Thyroid gland (tissue), 4 donors: ENCODE results near the gene OR7A10. TPM values are rescaled to one million over a fixed set of nuclear protein-coding genes. Genes with fewer than 3 reads are reported as not detected.

Experiments used
- DNase-seq, 2 donors: peaks; one replicate each; pipeline ENCODE4 v3.0.0-alpha.2; 2019
- H3K27ac ChIP-seq, 3 donors: fragments of 200-600 bp; sonication (generic); 1 replicate in 2 of 3; 2 replicates in 1 of 3; pipeline ENCODE4 v1.5.1; 2016 to 2019; ENCODE audit warnings: mild to moderate bottlenecking in 1 of 3, moderate library complexity in 1 of 3
- H3K27me3 ChIP-seq: fragments of 200-600 bp; sonication (generic); one replicate; pipeline ENCODE4 v1.5.1; 2019
- H3K36me3 ChIP-seq, 2 donors: fragments of 200-600 bp; sonication (generic); one replicate each; pipeline ENCODE4 v1.5.1; 2016 to 2019
- H3K4me1 ChIP-seq, 2 donors: fragments of 200-600 bp; sonication (generic); one replicate each; pipeline ENCODE4 v1.5.1; 2017 to 2019
- H3K4me3 ChIP-seq, 3 donors: fragments of 200-600 bp; sonication (generic); replicated peaks in 1 of 3; 1 replicate in 2 of 3; 2 replicates in 1 of 3; pipeline ENCODE4 v1.5.1; 2016; ENCODE audit warnings: mild to moderate bottlenecking in 1 of 3
- H3K9me3 ChIP-seq: fragments of 200-600 bp; sonication (generic); one replicate; pipeline ENCODE4 v1.5.1; 2017
- CTCF ChIP-seq, 6 experiments: fragments of 200-600 bp in 3 of 6; fragments of 450-650 bp in 3 of 6; sonication (generic) in 3 of 6; IDR thresholded peaks; one replicate each; pipeline ENCODE4 v1.5.1; 2016 to 2019; ENCODE audit warnings: antibody characterized with exemption in 6 of 6, mild to moderate bottlenecking in 2 of 6, inconsistent platforms in 1 of 6, moderate library complexity in 1 of 6
- POLR2A ChIP-seq, 2 donors: fragments of 450-650 bp; IDR thresholded peaks; one replicate each; pipeline ENCODE4 v1.6.1; 2017; ENCODE audit warnings: antibody characterized with exemption in 2 of 2, mild to moderate bottlenecking in 2 of 2, moderate library complexity in 1 of 2
- WGBS, 2 donors: methylation state at CpG; one replicate each; pipeline ENCODE4 v1.1.5; 2017; 5-methylcytosine and 5-hydroxymethylcytosine counted together
- intact Hi-C: fragments of 100-400 bp; cut with DNase I; formaldehyde crosslinking; loops from one replicate; pipeline ENCODE4 v1.15.1; 2023
- total RNA-seq, 4 donors: library from RNA; depleted of rRNA; stranded (reverse); fragments of >200 nt; gene quantifications; one replicate each; pipeline ENCODE4 v1.2.3, GENCODE V29; 2016

Gene OR7A10
- not detected for total RNA-seq

- intact Hi-C loops = no loop called here
- Histone ChIP-seq H3K4me3 (no peak within 1 kb of the TSS), H3K27me3 (no peaks in the 10 kb centered on the region), H3K36me3 (no peaks in the 10 kb centered on the region), H3K4me1 (no peaks in the 10 kb centered on the region), H3K27ac (no peak within 1 kb of the TSS), H3K9me3 (no peaks in the 10 kb centered on the region)
- 75 to 82% methylated on average over 5 of the region's 5 CpGs for WGBS, 2 donors
- DNase-seq = no peak
- no peak for TF ChIP-seq POLR2A (IDR thresholded peaks at IDR 0.05)
- no peak for TF ChIP-seq CTCF (IDR thresholded peaks at IDR 0.05)
Measured at GRCh38 chr19:14848822-14849221, at the start of gene OR7A10. Gene OR7A10, minus strand, starts transcription at chr19:14848922. Its CDS starts 7,045 bp downstream, at chr19:14841877.

GRCh38 chr19:14890643-14891379 is 42.1 kb upstream of the OR7A10 start:
- 58 to 62% methylated on average over 10 of the region's 10 CpGs for WGBS, 2 donors
- H3K4me3 ChIP-seq = no peak overlapping the region
- H3K27me3 ChIP-seq = no peaks in the 10 kb centered on the region
- DNase-seq = no peak
- no peaks in the 10 kb centered on the region for H3K9me3 ChIP-seq
- intact Hi-C loops = no loop called here
- no peak for TF ChIP-seq CTCF (IDR thresholded peaks at IDR 0.05)
- TF ChIP-seq POLR2A (IDR thresholded peaks at IDR 0.05) = no peak
- H3K27ac ChIP-seq = no peak overlapping the region
- no peaks in the 10 kb centered on the region for H3K36me3 ChIP-seq
- H3K4me1 ChIP-seq = no peaks in the 10 kb centered on the region

- TF ChIP-seq POLR2A (IDR thresholded peaks at IDR 0.05) = no peak
- TF ChIP-seq CTCF (IDR thresholded peaks at IDR 0.05) = no peak
- H3K4me1 ChIP-seq = no peaks in the 10 kb centered on the region
- intact Hi-C loops = loop anchor here (10.0 kb wide), 1 partner anchor 315 kb away; the partner anchor contains the start of gene NDUFB7
- no peak for DNase-seq
- H3K27ac ChIP-seq = no peak overlapping the region
- H3K27me3 ChIP-seq = no peaks in the 10 kb centered on the region
- no peaks in the 10 kb centered on the region for H3K36me3 ChIP-seq
- no peaks in the 10 kb centered on the region for H3K9me3 ChIP-seq
- 63 to 69% methylated on average over 3 of the region's 3 CpGs for WGBS, 2 donors
- H3K4me3 ChIP-seq = no peak overlapping the region
Measured at GRCh38 chr19:14889994-14890642, 41.4 kb upstream of the OR7A10 start.

- Histone ChIP-seq H3K9me3 (no peaks in the 10 kb centered on the region), H3K27ac (no peak within 1 kb of the TSS), H3K36me3 (no peaks in the 10 kb centered on the region), H3K27me3 (no peaks in the 10 kb centered on the region), H3K4me3 (no peak within 1 kb of the TSS), H3K4me1 (no peaks in the 10 kb centered on the region)
- DNase-seq = no peak
- WGBS, 2 donors = 58 to 59% methylated on average over 4 of the region's 4 CpGs
- intact Hi-C loops = loop anchor here (10.0 kb wide), 1 partner anchor 311 kb away; the partner anchor contains the start of gene NDUFB7
- TF ChIP-seq POLR2A (IDR thresholded peaks at IDR 0.05) (no peak), CTCF (IDR thresholded peaks at IDR 0.05) (no peak)
Measured at GRCh38 chr19:14886032-14886431, 37.3 kb upstream of the OR7A10 start, which contains the start of gene OR7A17. Gene OR7A17, minus strand, starts transcription at chr19:14886132. Its CDS starts 4,777 bp downstream, at chr19:14881355.
